ENCODE results near the gene NME3. TPM values are rescaled to one million over a fixed set of nuclear protein-coding genes. Genes with fewer than 3 reads are reported as not detected.

NME3 gene
- total RNA-seq, 2 donors from 2014 or later, result 68.1 to 165 TPM

DNA sequence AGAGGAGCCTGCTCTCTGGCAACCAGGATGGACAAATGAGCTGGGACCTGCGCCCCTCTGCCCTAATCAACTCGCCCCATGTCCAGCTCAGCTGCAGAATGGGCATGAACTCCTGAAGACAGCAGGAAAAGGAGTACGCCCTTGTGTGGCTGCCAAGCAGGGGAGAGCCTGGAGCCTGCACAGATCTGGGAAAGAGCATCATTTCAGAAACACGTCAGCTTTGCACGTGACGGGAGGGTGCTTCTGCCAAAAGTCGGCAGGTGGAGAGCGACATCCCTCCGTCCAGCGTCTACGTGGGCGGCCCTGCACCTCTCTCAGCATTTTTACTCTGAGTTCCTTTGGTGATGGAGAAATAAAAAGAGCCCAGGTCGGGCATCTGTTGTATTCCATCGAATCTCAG lies 18.5 kb downstream of the NME3 start:
- Histone ChIP-seq H3K9me3 (no peaks in the 10 kb centered on the region), H3K4me3 (no peak overlapping the region), H3K36me3 (peaks cover 53% of the 10 kb centered on the region), H3K4me1 (ENCODE audit: control insufficient read depth in 1 of 2, low read depth in 2 of 2) (no peaks in the 10 kb centered on the region), H3K27me3 (replicated peaks; ENCODE audit: insufficient read depth) (no peaks in the 10 kb centered on the region), H3K27ac (no peak overlapping the region)
- DNase-seq (ENCODE audit: low spot score), result no peak
- TF ChIP-seq, protein P1, sequence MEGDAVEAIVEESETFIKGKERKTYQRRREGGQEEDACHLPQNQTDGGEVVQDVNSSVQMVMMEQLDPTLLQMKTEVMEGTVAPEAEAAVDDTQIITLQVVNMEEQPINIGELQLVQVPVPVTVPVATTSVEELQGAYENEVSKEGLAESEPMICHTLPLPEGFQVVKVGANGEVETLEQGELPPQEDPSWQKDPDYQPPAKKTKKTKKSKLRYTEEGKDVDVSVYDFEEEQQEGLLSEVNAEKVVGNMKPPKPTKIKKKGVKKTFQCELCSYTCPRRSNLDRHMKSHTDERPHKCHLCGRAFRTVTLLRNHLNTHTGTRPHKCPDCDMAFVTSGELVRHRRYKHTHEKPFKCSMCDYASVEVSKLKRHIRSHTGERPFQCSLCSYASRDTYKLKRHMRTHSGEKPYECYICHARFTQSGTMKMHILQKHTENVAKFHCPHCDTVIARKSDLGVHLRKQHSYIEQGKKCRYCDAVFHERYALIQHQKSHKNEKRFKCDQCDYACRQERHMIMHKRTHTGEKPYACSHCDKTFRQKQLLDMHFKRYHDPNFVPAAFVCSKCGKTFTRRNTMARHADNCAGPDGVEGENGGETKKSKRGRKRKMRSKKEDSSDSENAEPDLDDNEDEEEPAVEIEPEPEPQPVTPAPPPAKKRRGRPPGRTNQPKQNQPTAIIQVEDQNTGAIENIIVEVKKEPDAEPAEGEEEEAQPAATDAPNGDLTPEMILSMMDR (IDR thresholded peaks at IDR 0.05), result no peak
- ATAC-seq (ENCODE audit: insufficient number of reproducible peaks, low FRiP score, low read depth), result no peak

DNA sequence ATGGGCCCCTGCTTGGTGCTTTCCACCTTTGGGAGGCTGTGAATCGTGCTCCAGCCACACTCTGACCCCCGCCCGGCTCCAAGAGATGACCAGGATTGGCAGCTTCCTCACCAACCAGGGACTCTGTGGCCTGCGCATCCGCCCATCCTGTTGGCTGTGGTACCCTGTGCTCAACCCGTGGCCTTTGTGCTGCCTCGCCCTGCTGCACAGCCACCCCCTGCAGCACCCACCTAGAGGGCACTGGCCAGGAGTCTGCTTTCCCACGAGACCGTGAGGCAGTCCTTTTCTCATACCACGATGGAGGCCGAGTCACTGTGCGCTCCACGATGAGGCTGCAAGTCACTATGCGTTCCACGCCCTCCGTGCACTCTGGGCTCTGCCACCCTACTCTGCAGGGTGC lies 19.4 kb downstream of the NME3 start:
- Histone ChIP-seq H3K27me3 (replicated peaks; ENCODE audit: insufficient read depth) (no peaks in the 10 kb centered on the region), H3K4me3 (no peak overlapping the region), H3K9me3 (no peaks in the 10 kb centered on the region), H3K36me3 (peaks cover 49% of the 10 kb centered on the region), H3K4me1 (ENCODE audit: control insufficient read depth in 1 of 2, low read depth in 2 of 2) (no peaks in the 10 kb centered on the region), H3K27ac (no peak overlapping the region)
- ATAC-seq (ENCODE audit: insufficient number of reproducible peaks, low FRiP score, low read depth) (no peak), DNase-seq (ENCODE audit: low spot score) (no peak)
- TF ChIP-seq, protein P1 (IDR thresholded peaks at IDR 0.05), result no peak

DNA sequence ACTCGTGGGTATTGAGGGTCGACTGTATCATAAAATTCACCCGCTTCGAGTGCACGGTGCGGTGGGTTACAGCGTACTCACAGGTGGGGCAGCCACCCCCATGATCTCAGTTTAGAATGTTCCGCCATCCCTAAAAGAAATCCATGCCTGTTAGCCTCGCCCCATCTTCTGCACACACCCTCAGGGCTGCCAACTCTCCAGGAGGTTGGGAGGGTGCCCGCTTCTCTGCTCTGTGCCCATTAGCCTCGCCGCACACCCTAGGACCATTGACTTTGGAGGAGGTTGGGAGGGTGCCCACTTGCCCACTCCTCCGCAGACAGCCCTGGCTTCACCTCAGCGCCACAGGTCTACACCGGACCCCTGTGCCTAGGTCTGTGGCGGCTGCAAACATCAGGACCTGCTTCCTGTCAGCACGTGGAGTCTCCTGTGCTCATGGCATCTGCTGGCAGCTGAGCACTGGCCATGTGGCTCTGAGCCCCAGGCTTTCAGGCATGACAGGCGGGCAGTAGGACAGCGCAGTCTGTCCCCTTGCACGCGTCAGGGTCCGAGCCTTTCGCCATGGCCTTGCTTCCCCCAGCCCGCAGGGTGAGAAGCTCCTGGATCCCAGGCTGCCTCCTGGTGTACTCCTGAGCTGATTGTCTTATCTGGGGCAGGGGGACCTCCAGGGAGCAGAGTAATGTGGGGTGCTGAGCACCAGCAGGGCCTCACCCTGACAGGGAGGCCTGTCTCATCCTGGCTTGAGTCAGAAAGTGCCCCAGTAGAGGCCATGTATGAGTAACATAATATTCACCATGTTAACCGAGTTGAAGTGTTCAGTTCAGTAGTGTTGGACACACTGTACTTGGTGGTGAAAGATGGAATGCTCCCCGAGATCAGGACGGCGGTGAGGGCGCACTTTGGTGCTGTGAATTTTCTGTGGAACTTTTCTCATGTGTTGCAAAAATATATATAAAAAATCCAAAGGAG lies 21.9 kb downstream of the NME3 start:
- TF ChIP-seq, protein P1 (IDR thresholded peaks at IDR 0.05), result no peak
- no peaks in the 10 kb centered on the region for H3K4me1 ChIP-seq (ENCODE audit: control insufficient read depth in 1 of 2, low read depth in 2 of 2)
- no peaks in the 10 kb centered on the region for H3K27me3 ChIP-seq (replicated peaks; ENCODE audit: insufficient read depth)
- no peak for ATAC-seq (ENCODE audit: insufficient number of reproducible peaks, low FRiP score, low read depth)
- H3K36me3 ChIP-seq, result peaks cover 45% of the 10 kb centered on the region
- H3K27ac ChIP-seq, result no peak overlapping the region
- no peaks in the 10 kb centered on the region for H3K9me3 ChIP-seq
- no peak overlapping the region for H3K4me3 ChIP-seq
- DNase-seq (ENCODE audit: low spot score), result no peak

DNA sequence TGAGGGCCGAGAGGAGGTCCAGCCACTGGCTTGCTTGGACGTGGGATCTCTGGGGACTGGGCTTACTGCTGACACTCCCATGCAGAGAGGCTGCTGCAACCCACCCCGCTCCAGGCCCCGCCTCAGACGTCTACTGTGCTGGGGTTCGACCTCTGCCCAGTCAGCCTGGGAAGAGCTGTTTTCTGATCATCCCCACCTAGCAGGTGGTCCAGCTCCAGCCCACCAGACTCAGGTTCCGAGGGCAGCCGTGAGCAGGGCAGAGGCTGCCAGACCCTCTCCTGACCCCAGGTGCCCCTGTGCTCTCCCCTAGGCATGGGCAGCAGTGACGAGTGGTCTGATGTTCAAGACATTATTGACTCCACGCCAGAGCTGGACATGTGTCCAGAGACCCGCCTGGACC lies 23.4 kb downstream of the NME3 start:
- ATAC-seq (ENCODE audit: insufficient number of reproducible peaks, low FRiP score, low read depth) (no peak), DNase-seq (ENCODE audit: low spot score) (no peak)
- H3K9me3 ChIP-seq, result no peaks in the 10 kb centered on the region
- peaks cover 55% of the 10 kb centered on the region for H3K36me3 ChIP-seq
- no peak overlapping the region for H3K4me3 ChIP-seq
- no peak overlapping the region for H3K27ac ChIP-seq
- TF ChIP-seq, protein P1 (IDR thresholded peaks at IDR 0.05), result no peak
- no peaks in the 10 kb centered on the region for H3K27me3 ChIP-seq (replicated peaks; ENCODE audit: insufficient read depth)
- no peaks in the 10 kb centered on the region for H3K4me1 ChIP-seq (ENCODE audit: control insufficient read depth in 1 of 2, low read depth in 2 of 2)

DNA sequence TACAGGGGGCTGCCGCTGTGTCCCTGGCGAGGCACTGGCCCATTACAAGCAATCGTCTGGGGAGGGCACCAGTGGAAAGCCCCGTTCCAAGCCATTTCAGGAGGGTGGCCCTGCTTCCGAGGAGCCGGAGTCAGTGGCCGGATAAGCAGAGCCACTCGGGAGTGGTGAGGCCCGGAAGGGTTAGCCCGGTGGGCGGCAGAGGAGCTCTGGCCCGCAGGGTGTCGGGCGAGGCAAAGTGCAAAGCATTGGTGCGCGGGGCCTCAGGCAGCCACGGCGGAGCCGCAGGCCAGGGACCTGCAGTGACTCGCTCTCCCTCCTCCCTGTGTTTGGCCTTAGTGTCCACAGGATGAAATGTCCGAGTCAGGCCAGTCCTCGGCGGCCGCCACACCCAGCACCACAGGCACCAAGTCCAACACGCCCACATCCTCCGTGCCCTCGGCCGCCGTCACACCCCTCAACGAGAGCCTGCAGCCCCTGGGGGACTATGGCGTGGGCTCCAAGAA lies 24.6 kb downstream of the NME3 start:
- TF ChIP-seq, protein P1 (IDR thresholded peaks at IDR 0.05), result no peak
- H3K36me3 ChIP-seq, result peaks cover 45% of the 10 kb centered on the region

More for the DNA sequence above, 24.6 kb downstream of the NME3 start:
- ATAC-seq (ENCODE audit: insufficient number of reproducible peaks, low FRiP score, low read depth), result no peak
- H3K9me3 ChIP-seq, result no peaks in the 10 kb centered on the region
- H3K27me3 ChIP-seq (replicated peaks; ENCODE audit: insufficient read depth), result no peaks in the 10 kb centered on the region
- no peak overlapping the region for H3K27ac ChIP-seq
- no peaks in the 10 kb centered on the region for H3K4me1 ChIP-seq (ENCODE audit: control insufficient read depth in 1 of 2, low read depth in 2 of 2)
- H3K4me3 ChIP-seq, result no peak overlapping the region
- DNase-seq (ENCODE audit: low spot score), result no peak
